ENCODE results near the gene NEDD8. TPM values are rescaled to one million over a fixed set of nuclear protein-coding genes. Genes with fewer than 3 reads are reported as not detected.

Gene NEDD8
- total RNA-seq, 3 donors from 2014 or later (not counting 1 experiment from before 2014, with no cell fraction given) = 93.6 to 109 (median 95.9) TPM

DNA sequence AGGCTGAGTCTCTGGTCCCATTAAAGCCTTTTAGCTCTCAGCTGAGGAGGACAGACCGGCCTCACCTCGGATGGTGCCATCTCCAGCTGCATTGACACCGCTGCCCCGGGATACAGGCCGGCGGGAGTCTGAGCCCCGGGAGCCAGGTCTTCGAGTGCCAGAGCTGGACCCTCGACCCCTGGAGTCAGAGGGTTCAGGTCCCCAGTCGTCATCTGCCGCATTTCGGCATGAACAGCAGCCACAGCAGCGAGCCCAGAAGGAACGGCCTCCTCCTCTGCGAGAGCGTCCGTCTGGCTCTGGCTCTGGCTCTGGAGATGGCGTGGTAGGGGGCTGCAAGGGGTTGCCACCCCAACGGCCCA is 29.8 kb upstream of the NEDD8 start:
- no peak overlapping the region for H3K27ac Mint-ChIP-seq
- intact Hi-C loops (cut with micrococcal nuclease) = no loop called here
- H3K9me3 Mint-ChIP-seq = no peaks in the 10 kb centered on the region
- Histone ChIP-seq H3K27ac (ENCODE audit: low read length) (no peak overlapping the region), H3K9me3 (ENCODE audit: control insufficient read depth, insufficient read depth, low read length) (no peaks in the 10 kb centered on the region), H3K36me3 (ENCODE audit: control insufficient read depth, insufficient read depth, low read length) (peaks cover 25% of the 10 kb centered on the region), H3K4me3 (ENCODE audit: low read length) (no peak overlapping the region), H3K4me1 (ENCODE audit: control insufficient read depth, insufficient read depth, low read length) (no peaks in the 10 kb centered on the region), H3K27me3 (ENCODE audit: control insufficient read depth, insufficient read depth, low read length) (no peaks in the 10 kb centered on the region)
- peaks cover 5% of the 10 kb centered on the region for H3K36me3 Mint-ChIP-seq
- H3K27me3 Mint-ChIP-seq (ENCODE audit: low read depth in 2 of 2) = no peaks in the 10 kb centered on the region
- 94% methylated on average over 19 of the region's 19 CpGs for WGBS (ENCODE audit: insufficient coverage)
- DNase-seq = no peak
- TF ChIP-seq, protein P1, sequence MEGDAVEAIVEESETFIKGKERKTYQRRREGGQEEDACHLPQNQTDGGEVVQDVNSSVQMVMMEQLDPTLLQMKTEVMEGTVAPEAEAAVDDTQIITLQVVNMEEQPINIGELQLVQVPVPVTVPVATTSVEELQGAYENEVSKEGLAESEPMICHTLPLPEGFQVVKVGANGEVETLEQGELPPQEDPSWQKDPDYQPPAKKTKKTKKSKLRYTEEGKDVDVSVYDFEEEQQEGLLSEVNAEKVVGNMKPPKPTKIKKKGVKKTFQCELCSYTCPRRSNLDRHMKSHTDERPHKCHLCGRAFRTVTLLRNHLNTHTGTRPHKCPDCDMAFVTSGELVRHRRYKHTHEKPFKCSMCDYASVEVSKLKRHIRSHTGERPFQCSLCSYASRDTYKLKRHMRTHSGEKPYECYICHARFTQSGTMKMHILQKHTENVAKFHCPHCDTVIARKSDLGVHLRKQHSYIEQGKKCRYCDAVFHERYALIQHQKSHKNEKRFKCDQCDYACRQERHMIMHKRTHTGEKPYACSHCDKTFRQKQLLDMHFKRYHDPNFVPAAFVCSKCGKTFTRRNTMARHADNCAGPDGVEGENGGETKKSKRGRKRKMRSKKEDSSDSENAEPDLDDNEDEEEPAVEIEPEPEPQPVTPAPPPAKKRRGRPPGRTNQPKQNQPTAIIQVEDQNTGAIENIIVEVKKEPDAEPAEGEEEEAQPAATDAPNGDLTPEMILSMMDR (IDR thresholded peaks at IDR 0.05) = no peak
- H3K4me3 Mint-ChIP-seq = no peak overlapping the region
- H3K4me1 Mint-ChIP-seq = peaks cover 0 to 3% of the 10 kb centered on the region in 2 donors
- no peak for ATAC-seq

DNA sequence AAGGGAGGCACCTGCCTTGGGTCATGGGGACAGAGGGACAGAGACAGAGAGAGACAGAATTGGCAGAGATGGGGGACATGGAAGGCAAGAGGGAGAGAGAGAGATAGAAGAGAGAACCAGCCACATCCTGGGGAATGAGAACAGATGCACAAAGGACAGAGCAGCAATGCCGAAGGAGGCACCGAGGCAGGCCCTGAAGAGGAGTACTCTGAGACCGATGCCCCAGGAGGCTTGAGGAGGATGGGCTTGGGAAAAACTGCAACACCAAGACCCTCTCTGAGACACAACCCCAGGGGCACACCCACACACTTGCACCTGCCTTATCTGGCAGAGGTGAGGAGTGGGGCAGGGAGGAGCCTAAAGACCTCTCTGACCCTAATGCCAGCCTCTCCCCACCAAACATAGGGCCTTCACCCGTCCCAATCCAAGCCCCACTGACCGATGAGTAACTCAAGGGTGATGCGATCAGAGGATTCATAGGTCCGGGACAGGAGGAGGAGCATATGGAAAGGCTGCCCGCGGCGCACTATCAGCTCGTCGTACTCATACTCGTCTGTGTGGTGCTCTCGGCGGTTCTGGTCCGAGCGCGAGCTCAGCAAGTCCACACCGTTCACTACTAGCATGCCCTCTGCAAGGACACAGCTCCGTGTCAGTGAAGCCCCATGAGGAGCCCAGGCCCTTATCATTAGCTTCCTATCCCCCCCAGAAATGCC is 29.2 kb upstream of the NEDD8 start:
- 96% methylated on average over 20 of the region's 20 CpGs for WGBS (ENCODE audit: insufficient coverage)
- H3K36me3 ChIP-seq (ENCODE audit: control insufficient read depth, insufficient read depth, low read length) = peaks cover 20% of the 10 kb centered on the region
- Mint-ChIP-seq H3K36me3 (no peaks in the 10 kb centered on the region), H3K9me3 (no peaks in the 10 kb centered on the region), H3K27me3 (ENCODE audit: low read depth in 2 of 2) (no peaks in the 10 kb centered on the region), H3K4me1 (no peaks in the 10 kb centered on the region), H3K27ac (no peak overlapping the region), H3K4me3 (no peak overlapping the region)
- no peak overlapping the region for H3K27ac ChIP-seq (ENCODE audit: low read length)
- no peaks in the 10 kb centered on the region for H3K4me1 ChIP-seq (ENCODE audit: control insufficient read depth, insufficient read depth, low read length)
- intact Hi-C loops (cut with micrococcal nuclease) = no loop called here
- ATAC-seq (no peak), DNase-seq (no peak)
- TF ChIP-seq, protein P1 (IDR thresholded peaks at IDR 0.05) = no peak
- H3K27me3 ChIP-seq (ENCODE audit: control insufficient read depth, insufficient read depth, low read length) = no peaks in the 10 kb centered on the region
- no peak overlapping the region for H3K4me3 ChIP-seq (ENCODE audit: low read length)
- no peaks in the 10 kb centered on the region for H3K9me3 ChIP-seq (ENCODE audit: control insufficient read depth, insufficient read depth, low read length)

DNA sequence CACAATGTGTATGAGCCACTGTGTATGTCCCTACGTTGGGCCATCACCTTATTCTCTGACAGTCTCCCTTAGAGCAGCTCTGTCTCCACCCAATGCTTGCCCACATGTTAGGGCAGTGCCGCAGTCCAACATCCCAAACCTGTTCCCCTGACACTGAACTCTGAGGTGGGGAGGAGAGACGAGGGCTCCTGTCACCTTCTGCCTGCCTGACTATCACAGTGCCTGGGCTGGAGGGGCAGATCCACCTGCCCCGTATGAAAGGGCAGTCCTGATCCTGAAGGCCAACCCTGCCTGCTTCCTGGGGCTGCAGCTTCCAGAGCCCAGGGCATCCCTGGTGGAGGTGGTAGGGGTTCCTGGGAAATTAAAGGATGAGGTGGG is 28.6 kb upstream of the NEDD8 start:
- Mint-ChIP-seq H3K9me3 (no peaks in the 10 kb centered on the region), H3K4me3 (no peak overlapping the region), H3K4me1 (no peaks in the 10 kb centered on the region), H3K27ac (no peak overlapping the region), H3K27me3 (ENCODE audit: low read depth in 2 of 2) (no peaks in the 10 kb centered on the region), H3K36me3 (no peaks in the 10 kb centered on the region)
- TF ChIP-seq, protein P1 (IDR thresholded peaks at IDR 0.05) = no peak
- H3K4me3 ChIP-seq (ENCODE audit: low read length) = no peak overlapping the region
- no peaks in the 10 kb centered on the region for H3K4me1 ChIP-seq (ENCODE audit: control insufficient read depth, insufficient read depth, low read length)
- intact Hi-C loops (cut with micrococcal nuclease) = no loop called here
- no peak overlapping the region for H3K27ac ChIP-seq (ENCODE audit: low read length)
- no peaks in the 10 kb centered on the region for H3K27me3 ChIP-seq (ENCODE audit: control insufficient read depth, insufficient read depth, low read length)
- DNase-seq = no peak
- 91% methylated on average over 4 of the region's 4 CpGs for WGBS (ENCODE audit: insufficient coverage)
- H3K9me3 ChIP-seq (ENCODE audit: control insufficient read depth, insufficient read depth, low read length) = no peaks in the 10 kb centered on the region
- peaks cover 14% of the 10 kb centered on the region for H3K36me3 ChIP-seq (ENCODE audit: control insufficient read depth, insufficient read depth, low read length)
- ATAC-seq = no peak
